HG03045 (cell line): ENCODE measurements around the gene NKX1-1.
"Not testable (repeated sequence)": the region's sequence is repeated elsewhere in the genome, so short reads cannot be mapped to it uniquely, and the experiment has no call there.

ENCODE experiments used
- ATAC-seq: cut with Tn5 transposase; IDR thresholded peaks from one replicate; pipeline ENCODE4 v1.9.1; 2021; ENCODE audit warnings: mild to moderate bottlenecking, moderate library complexity; ENCODE audit not compliant: unreplicated experiment

The NKX1-1 gene

GRCh38 chr4:1393866-1394265 lies 12.4 kb downstream of the NKX1-1 start:
- no peak for ATAC-seq

GRCh38 chr4:1393363-1393762 lies 12.9 kb downstream of the NKX1-1 start:
- ATAC-seq, result not testable (repeated sequence)

- ATAC-seq, result no peak
These were observed 20.6 kb downstream of the NKX1-1 start for GRCh38 chr4:1385373-1386340.

GRCh38 chr4:1384675-1385372 lies 21.4 kb downstream of the NKX1-1 start:
- ATAC-seq, result no peak

GRCh38 chr4:1383728-1384591 lies 22.3 kb downstream of the NKX1-1 start:
- no peak for ATAC-seq

GRCh38 chr4:1382776-1383727 lies 23.2 kb downstream of the NKX1-1 start:
- no peak for ATAC-seq

GRCh38 chr4:1381944-1382541 lies 24.2 kb downstream of the NKX1-1 start:
- no peak for ATAC-seq

GRCh38 chr4:1381181-1381621 lies 25.0 kb downstream of the NKX1-1 start:
- no peak for ATAC-seq

GRCh38 chr4:1380368-1381151 lies 25.7 kb downstream of the NKX1-1 start:
- ATAC-seq, result no peak

GRCh38 chr4:1379801-1380331 lies 26.4 kb downstream of the NKX1-1 start:
- ATAC-seq, result no peak

- ATAC-seq, result no peak
These were observed 26.9 kb downstream of the NKX1-1 start for GRCh38 chr4:1379351-1379781.

- ATAC-seq, result no peak
These were observed 27.5 kb downstream of the NKX1-1 start for GRCh38 chr4:1378559-1379231.

- no peak for ATAC-seq
These were observed 28.5 kb downstream of the NKX1-1 start for GRCh38 chr4:1377606-1378261.

- no peak for ATAC-seq
These were observed 29.2 kb downstream of the NKX1-1 start for GRCh38 chr4:1376841-1377605.

GRCh38 chr4:1376391-1376840 lies 29.8 kb downstream of the NKX1-1 start:
- no peak for ATAC-seq

- no peak for ATAC-seq
These were observed 30.4 kb downstream of the NKX1-1 start for GRCh38 chr4:1375761-1376322.
